GM12878 (cell line): ENCODE measurements around the gene CLCN7.

Experiments used
- CEBPB ChIP-seq, 2 experiments: fragments of 150-350 bp in 1 of 2; IDR thresholded peaks; 2 replicates each; pipeline ENCODE4 v1.6.1; 2012 to 2014; ENCODE audit warnings: low read depth in 2 of 2, low read length in 2 of 2, borderline replicate concordance in 1 of 2, inconsistent platforms in 1 of 2
- CREM ChIP-seq: IDR thresholded peaks from 2 replicates; pipeline ENCODE4 v1.6.1; 2014; ENCODE audit warnings: antibody characterized with exemption, low read depth
- CTCF ChIP-seq, 3 experiments: IDR thresholded peaks in 2 of 3; conservative IDR thresholded peaks in 1 of 3; 2 replicates each; pipeline ENCODE4 v1.5.1; 2011; ENCODE audit warnings: low read depth in 3 of 3, low read length in 3 of 3, mild to moderate bottlenecking in 3 of 3, control low read depth in 2 of 3, moderate library complexity in 2 of 3, inconsistent platforms in 1 of 3, mixed read lengths in 1 of 3; ENCODE audit not compliant: control insufficient read depth in 2 of 3, insufficient read depth in 1 of 3; ENCODE audit errors: extremely low read depth in 1 of 3
- KDM1A ChIP-seq: fragments of 200-600 bp; sonication (generic); IDR thresholded peaks from 2 replicates; pipeline ENCODE4 v1.6.1; 2016; ENCODE audit warnings: borderline replicate concordance
- SIN3A ChIP-seq: IDR thresholded peaks from 2 replicates; pipeline ENCODE4 v1.6.1; 2012; ENCODE audit warnings: low read depth, low read length, improper control_type of control experiment
- SMC3 ChIP-seq: IDR thresholded peaks from 2 replicates; pipeline ENCODE4 v1.6.1; 2011; ENCODE audit warnings: low read length, improper control_type of control experiment, borderline replicate concordance
- STAT3 ChIP-seq: IDR thresholded peaks from 2 replicates; pipeline ENCODE4 v1.6.1; 2011; ENCODE audit warnings: low read depth, low read length, improper control_type of control experiment
- SUZ12 ChIP-seq: fragments of 200-600 bp; sonication (generic); IDR thresholded peaks from one replicate; pipeline ENCODE4 v1.6.1; 2018; ENCODE audit warnings: antibody characterized with exemption, mild to moderate bottlenecking; ENCODE audit not compliant: unreplicated experiment
- ZNF384 ChIP-seq: IDR thresholded peaks from 2 replicates; pipeline ENCODE4 v1.6.1; 2012; ENCODE audit warnings: low read depth, mild to moderate bottlenecking, low read length, improper control_type of control experiment, borderline replicate concordance
- ZSCAN29 ChIP-seq: fragments of 450-650 bp; IDR thresholded peaks from 2 replicates; pipeline ENCODE4 v1.6.1; 2017; ENCODE audit warnings: mild to moderate bottlenecking, moderate library complexity
- TF ChIP-seq, protein P1 (sequence below): IDR thresholded peaks from 2 replicates; pipeline ENCODE4 v1.6.1; 2012; ENCODE audit warnings: mild to moderate bottlenecking, low read depth, low read length
- TF ChIP-seq, protein P2 (sequence below): IDR thresholded peaks from 2 replicates; pipeline ENCODE4 v1.6.1; 2012; ENCODE audit warnings: low read length, inconsistent platforms
- TF ChIP-seq, protein P3 (sequence below): fragments of 450-650 bp; IDR thresholded peaks from 2 replicates; pipeline ENCODE4 v1.6.1; 2014; ENCODE audit warnings: mild to moderate bottlenecking

- TF ChIP-seq, protein P1, sequence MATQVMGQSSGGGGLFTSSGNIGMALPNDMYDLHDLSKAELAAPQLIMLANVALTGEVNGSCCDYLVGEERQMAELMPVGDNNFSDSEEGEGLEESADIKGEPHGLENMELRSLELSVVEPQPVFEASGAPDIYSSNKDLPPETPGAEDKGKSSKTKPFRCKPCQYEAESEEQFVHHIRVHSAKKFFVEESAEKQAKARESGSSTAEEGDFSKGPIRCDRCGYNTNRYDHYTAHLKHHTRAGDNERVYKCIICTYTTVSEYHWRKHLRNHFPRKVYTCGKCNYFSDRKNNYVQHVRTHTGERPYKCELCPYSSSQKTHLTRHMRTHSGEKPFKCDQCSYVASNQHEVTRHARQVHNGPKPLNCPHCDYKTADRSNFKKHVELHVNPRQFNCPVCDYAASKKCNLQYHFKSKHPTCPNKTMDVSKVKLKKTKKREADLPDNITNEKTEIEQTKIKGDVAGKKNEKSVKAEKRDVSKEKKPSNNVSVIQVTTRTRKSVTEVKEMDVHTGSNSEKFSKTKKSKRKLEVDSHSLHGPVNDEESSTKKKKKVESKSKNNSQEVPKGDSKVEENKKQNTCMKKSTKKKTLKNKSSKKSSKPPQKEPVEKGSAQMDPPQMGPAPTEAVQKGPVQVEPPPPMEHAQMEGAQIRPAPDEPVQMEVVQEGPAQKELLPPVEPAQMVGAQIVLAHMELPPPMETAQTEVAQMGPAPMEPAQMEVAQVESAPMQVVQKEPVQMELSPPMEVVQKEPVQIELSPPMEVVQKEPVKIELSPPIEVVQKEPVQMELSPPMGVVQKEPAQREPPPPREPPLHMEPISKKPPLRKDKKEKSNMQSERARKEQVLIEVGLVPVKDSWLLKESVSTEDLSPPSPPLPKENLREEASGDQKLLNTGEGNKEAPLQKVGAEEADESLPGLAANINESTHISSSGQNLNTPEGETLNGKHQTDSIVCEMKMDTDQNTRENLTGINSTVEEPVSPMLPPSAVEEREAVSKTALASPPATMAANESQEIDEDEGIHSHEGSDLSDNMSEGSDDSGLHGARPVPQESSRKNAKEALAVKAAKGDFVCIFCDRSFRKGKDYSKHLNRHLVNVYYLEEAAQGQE, result no peak
- TF ChIP-seq KDM1A, result no peak
- TF ChIP-seq SUZ12, result no peak
- TF ChIP-seq CEBPB (IDR thresholded peaks at IDR 0.05; ENCODE audit: borderline replicate concordance in 1 of 2, low read depth in 2 of 2, low read length in 2 of 2), result no peak
- no peak for TF ChIP-seq ZNF384
- no peak for TF ChIP-seq CTCF (IDR thresholded peaks at IDR 0.05 in 2 of 3, conservative IDR thresholded peaks at IDR 0.05 in 1 of 3; ENCODE audit: control insufficient read depth in 2 of 3, extremely low read depth in 1 of 3, insufficient read depth in 1 of 3, low read depth in 3 of 3, low read length in 3 of 3)
- no peak for TF ChIP-seq SIN3A
- TF ChIP-seq SMC3, result no peak
- no peak for TF ChIP-seq STAT3
- TF ChIP-seq CREM, result no peak
- TF ChIP-seq, protein P2, sequence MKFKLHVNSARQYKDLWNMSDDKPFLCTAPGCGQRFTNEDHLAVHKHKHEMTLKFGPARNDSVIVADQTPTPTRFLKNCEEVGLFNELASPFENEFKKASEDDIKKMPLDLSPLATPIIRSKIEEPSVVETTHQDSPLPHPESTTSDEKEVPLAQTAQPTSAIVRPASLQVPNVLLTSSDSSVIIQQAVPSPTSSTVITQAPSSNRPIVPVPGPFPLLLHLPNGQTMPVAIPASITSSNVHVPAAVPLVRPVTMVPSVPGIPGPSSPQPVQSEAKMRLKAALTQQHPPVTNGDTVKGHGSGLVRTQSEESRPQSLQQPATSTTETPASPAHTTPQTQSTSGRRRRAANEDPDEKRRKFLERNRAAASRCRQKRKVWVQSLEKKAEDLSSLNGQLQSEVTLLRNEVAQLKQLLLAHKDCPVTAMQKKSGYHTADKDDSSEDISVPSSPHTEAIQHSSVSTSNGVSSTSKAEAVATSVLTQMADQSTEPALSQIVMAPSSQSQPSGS, result no peak
- TF ChIP-seq, protein P3, sequence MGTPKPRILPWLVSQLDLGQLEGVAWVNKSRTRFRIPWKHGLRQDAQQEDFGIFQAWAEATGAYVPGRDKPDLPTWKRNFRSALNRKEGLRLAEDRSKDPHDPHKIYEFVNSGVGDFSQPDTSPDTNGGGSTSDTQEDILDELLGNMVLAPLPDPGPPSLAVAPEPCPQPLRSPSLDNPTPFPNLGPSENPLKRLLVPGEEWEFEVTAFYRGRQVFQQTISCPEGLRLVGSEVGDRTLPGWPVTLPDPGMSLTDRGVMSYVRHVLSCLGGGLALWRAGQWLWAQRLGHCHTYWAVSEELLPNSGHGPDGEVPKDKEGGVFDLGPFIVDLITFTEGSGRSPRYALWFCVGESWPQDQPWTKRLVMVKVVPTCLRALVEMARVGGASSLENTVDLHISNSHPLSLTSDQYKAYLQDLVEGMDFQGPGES, result no peak
- no peak for TF ChIP-seq ZSCAN29
These were observed 14.9 kb downstream of the CLCN7 start for GRCh38 chr16:1459967-1460366.
